HG02870 (cell line): ENCODE results near the gene TNRC6C.

Source experiments
- ATAC-seq: cut with Tn5 transposase; IDR thresholded peaks from one replicate; pipeline ENCODE4 v1.9.1; 2021; ENCODE audit warnings: mild to moderate bottlenecking, moderate library complexity; ENCODE audit not compliant: unreplicated experiment

The TNRC6C gene

DNA sequence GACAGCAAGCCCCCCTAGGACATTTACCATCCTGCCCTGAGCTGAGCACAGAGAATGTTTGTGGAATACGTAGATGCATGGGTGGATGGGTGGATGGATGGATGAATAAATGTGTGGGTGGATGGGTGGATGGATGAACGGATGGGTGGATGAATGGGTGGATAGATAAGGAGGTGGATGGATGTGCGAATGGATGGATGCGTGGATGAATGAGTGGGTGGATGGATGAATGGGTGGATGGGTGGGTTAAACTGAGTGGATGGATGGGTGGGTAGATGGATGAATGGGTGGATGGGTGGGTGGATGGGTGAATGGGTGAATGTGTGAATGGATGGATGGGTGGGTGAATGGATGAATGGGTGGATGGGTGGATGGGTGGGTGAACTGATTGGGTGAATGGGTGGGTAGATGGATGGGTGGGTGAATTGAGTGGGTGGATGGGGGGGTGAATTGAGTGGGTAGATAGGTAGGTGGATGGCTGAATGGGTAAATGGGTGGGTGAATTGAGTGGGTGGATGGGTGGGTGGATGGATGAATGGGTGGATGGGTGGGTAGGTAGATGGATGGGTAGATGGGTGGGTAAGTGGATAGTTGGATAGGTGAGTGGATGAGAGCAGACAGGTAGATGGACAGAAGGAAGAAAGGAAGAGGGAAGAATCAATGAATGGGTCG, 164.9 kb downstream of the TNRC6C start:
- ATAC-seq = no peak

DNA sequence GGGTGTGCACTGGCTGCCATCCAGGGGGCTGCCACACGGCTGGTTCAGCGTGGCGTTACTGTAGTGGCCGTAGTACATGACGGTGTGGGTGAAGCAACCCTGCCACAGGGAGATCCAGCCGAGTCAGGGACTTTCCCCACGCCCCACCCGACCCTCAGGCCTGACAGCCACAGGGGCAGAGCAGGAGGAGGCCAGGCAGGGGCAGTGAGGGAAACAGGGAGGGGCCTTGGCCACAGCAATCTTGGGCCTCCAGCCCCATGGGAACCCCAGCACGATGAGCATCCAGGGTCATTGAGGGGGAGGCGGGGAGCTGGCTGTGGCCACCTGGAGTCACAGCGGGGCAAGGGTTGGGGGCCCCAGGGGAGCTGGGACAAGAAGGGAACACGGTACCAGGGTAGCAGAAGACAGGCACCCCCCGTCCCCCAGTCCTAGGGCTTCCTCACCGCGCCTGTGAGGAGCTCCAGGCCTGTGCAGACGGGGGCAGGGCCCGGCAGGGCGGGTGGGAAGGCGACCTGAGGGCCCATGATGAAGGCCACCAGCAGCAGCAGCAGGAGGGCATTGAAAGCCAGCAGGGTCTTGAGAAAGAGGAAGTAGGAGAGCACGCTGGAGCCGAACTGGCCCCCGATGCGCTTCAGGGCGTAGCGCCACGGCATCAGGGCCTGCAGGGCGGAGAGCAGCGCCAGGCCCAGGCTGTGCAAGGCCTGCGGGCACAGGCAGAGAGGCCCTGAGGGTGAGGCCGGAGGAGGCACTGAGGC, 165.8 kb downstream of the TNRC6C start:
- peak; percentile 32 for ATAC-seq

DNA sequence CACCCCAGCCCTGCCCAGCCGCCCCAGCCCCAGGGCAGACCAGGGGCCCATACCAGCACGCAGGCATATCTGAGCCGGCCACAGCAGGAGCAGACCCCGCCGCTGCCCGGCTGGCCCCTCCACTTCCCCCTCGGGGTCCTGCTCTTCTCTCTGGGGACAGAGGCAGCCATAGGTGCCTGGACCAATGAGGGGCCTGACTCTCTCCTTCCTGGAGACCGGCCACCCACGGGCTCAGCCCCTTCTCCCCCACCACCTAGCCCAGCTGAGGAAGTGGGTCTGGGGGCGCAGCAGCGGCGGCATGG, 166.3 kb downstream of the TNRC6C start:
- no peak for ATAC-seq

DNA sequence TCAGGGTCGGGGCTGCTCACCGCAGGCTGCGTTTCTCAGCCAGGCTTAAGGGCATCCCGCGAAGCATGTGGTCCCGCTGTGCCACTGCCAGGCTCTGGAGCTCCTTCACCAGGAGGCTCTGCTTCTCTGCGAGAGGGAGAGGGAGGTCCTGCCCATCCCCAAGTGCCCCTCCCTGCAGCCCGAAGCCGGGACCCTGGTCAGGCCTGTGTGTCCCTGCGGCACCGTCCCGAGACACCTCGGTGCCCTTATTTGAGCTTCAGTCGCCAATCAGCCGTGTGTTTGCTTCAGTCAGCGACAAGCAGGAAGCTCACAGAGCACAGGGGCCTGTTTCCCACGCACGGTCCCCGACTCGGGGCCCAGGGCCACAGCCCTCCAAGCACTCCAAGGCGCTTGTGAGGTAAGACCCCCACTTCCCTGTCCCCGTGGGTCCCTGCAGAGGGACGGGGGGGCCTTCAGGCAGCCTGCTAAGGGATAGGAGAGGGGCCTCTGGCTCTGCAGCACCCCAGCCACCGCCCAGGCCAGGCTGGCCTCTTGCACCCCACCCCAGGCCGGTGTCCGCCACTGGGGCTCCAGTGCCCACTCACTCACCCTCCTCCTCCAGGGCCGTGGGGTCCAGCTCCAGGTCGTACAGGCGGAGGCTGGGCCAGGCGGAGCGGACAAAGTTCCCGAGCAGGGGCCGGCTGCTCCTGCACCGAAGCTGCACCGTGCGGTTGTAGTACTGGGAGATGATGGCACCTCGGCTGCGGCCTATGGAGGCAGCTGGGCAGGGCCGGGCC, 166.8 kb downstream of the TNRC6C start:
- no peak for ATAC-seq

DNA sequence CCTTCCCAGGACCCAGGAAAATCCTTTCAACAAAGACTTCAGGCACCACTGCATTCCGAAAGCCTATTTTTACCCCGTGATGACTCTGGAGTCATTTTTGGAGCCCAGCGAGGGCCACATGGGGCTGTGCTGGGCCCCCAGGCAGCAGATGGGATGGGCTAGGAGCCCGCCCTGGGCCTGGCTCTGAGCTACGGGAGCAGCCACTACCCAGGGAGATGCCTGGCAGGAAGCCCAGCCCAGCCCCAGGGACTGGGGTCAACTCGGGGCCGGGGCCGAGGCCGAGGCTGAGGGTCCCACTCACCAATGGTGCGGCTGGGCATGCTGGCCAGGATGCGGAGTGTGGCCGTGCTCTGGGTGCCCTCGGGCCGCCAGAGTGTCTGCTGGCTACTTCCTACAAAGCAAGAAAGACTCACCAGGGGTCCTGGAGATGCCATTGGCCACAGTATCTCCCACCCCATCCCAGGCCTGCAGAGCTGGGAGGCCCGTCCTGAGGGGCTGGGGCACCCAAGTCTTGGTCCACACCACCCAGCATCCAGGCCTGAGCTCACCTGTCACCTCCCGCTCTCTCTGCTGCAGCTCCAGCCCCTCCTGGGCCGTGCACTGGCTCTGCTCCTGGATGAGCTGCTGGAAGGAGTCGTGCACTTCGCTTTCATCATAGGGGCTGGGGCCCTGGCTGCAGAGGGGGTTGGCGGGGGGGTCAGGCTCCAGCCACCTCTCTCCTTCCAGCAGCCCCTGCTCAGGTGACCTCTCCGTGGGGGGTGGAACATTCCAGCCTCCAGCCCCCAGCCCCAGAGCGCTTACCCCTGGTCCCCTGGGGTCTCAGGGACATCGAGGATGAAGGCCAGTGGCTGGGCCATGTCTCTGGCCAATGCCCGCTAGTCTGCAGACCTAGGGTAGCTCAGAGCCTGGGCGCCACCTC, 167.7 kb downstream of the TNRC6C start:
- ATAC-seq = no peak

DNA sequence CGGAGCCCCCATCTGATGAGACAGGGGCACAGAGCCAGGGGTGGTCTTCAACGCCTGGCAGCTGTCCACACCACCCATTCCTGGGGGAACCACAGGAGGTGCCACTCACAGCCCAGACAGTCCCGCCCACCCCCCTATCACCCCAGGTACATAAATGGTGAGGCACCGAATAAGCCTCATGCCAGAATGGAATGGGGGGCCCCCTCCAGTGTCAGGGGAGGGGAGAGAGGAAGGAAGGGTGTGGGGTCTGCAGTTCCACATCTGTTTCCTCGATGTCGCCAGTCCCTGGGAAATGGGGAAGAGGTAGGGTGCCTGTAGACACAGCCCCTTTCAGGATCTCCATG, 168.4 kb downstream of the TNRC6C start:
- ATAC-seq = no peak

DNA sequence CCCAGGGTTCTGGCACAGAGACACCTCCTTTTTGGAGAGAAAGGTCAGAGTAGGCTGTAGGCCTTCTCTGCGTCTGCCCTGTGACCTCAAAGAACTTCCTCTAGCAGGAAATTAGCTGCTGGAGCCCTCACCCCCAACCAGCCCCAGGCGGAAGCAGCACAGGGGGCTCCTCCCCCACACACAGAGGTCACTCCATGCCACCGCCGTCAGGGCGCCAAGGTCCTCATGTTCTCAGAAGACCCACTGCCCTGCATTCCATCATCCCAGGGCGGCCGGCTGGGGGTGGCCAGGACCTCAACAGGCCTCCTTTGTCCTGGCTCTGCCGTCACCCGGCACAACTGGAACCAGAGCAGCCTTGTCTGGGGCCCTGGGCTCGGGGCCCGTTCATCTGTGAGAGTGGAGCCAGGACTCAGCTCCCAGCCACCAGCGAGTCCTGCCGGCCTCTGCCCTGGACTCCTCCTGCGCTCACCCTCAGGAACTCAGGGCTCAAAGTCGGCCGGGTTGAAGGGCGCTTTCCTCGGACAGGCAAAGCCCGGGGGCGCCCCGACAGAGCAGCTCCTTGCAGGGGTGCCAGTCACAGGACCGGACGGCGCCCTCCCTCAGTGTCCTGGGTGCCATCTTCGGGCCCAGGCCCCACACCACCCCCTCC, 168.9 kb downstream of the TNRC6C start:
- ATAC-seq = no peak

DNA sequence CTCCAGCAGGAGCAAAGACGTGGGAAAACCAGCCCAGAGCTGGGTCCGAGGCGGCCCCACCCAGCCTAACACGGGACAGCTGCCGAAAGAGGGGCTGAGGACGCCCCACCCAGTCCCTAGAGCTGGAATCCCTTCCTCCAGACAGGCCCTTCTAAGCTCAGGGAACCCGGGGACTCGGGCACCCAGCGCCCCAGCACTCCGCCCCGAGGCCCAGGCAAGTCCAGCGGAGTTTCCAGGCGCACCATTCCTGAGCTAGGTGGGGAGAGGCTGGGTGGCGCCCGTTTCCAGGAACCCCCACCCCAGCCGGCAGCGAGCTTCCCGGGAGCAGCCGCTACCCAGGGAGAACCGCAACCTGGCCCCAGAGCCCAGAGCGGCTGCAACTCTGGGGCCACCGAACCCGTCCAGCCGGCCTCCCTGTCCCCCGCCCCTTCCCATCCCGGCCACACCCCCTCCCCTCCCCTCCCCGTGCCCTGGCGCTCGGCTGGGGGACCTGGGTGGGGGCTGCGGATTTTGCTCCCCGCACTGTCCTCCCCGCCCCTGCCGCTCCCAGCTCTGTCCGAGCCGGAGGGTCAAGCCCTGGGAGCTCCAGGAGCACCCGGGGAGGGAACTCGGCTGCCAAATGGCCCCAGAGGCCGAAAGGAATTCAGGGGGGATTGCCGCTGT, 169.5 kb downstream of the TNRC6C start:
- no peak for ATAC-seq

DNA sequence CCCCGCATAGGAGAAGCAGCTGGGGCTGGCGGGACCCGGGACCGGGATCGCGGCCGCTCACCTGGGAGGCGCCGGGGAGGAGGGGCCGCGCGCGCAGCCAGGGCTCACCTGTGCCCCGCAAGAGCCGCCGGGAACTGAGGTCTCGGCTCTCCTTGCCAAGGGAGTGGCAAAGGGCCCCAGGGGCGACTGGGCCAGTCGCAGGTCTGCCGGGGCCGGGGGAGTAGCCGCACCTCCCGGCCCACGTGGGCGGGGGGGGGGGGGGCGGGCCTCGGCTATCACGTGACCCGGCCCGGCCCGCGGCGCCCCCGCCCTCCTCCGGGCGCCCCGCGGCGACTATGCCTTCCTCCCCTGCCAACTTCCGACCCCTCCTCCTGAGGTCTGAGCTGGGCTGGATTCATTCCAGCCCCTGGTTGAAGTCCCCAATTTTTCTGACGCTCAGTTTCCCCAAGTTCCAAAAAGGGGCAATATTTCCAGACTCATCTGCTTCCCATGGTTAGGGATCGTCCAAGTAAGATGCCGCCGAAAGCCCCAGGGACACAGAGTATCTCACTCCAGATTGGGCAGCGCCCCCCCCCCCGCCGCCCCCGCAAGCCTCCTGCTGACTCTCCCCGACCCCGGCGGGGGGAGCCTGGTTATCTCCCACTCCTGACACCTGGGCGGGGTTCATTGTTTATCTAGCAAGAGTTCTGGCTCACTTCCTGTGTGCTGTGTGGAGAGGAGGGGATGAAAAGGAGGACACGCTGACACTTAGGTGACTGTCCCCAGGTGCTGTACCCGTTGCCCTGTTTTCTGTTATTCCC, 170.2 kb downstream of the TNRC6C start, which contains the start of gene TMC6:
Gene TMC6 (minus strand): TSS at position 205 of the 800 bp plus-strand sequence. CDS start 1,923 bp downstream, outside the sequence.
- no peak for ATAC-seq

DNA sequence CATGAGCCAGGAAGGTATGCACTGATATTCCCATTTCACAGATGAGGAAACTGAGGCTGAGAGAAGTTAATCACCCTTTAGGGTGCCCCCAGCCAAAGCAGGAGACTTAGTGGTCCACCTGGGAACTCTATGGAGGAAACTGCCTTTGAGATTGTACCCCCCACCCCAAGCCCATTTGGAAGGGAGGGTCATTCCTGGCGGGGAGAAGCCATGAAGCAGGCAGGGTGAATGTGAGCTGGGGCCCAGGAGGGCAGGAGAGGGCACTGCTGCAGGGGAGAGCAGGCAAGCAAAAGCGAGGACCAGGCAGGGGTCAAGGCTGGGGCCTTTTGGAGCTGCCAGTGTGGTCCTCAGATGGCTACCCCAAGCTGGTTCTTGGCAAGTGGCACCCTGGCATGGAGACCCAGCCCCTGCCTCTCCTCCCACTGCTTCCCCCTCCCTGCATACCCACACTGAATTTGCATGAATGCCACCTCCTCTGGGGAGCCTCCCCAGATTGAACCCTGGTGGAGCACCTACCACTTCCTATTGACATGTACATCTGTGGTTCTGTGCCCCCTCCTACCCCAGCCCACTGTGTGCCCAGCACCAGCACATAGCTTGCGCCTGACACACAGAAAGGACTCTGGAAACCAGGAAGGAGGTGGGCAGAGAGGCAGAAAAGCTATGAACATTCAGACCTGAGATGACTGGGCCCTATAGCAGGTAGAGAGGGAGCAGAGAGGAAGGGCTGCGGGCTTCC, 171.0 kb downstream of the TNRC6C start:
- ATAC-seq = no peak

DNA sequence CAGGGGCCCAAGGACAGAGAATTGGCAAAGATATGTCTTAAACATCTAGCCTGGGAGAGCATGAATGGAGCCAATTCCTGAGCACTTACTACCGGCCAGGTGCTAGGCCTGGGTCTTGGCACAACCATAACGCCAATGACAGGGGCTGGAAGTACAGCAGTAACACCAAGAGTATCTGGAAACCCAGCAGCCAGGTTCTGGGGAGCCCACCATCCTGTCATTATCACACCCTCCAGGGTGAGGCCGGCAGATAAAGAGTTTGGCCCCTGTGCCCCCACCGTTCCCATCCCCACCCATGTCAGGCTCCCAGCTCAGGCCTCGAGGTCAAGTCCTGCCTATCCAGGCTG, 171.6 kb downstream of the TNRC6C start:
- ATAC-seq = no peak

DNA sequence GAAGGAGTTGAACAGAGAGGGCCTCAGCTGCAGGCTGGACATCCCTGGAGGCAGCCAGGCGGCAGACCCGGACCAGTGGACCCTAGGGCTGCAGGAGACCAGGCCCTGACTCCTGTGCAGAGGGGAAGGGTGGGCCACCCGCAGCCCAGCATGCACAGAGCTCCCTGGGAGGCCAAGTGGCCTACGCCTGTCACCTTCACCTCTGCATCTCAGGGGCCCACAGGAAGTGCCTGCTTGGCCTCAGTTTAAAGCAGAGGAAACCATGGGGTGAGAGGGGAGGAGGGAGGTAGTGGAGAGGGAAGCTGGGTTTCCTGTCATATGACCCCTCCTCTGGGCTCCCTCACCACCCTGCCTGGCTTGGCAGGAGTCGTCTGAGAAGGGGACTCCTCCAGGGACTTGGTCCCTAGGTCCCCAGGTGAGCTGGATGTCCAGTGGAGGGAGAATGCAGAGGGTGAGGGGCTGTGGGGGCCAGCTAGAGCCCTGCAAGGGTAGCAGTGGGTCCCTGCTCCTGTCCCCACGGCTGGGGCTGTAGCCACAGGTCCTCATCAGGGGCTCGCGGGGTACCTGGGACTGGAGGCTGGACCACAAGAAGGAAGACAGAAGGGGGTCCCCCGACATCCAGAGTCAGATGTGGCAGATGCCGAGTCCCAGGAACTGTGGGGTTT, 172.1 kb downstream of the TNRC6C start, which contains the start of gene TMC8:
Gene TMC8 (plus strand): TSS at position 335 of the 665 bp plus-strand sequence. CDS start 818 bp downstream, outside the sequence.
- ATAC-seq = no peak

DNA sequence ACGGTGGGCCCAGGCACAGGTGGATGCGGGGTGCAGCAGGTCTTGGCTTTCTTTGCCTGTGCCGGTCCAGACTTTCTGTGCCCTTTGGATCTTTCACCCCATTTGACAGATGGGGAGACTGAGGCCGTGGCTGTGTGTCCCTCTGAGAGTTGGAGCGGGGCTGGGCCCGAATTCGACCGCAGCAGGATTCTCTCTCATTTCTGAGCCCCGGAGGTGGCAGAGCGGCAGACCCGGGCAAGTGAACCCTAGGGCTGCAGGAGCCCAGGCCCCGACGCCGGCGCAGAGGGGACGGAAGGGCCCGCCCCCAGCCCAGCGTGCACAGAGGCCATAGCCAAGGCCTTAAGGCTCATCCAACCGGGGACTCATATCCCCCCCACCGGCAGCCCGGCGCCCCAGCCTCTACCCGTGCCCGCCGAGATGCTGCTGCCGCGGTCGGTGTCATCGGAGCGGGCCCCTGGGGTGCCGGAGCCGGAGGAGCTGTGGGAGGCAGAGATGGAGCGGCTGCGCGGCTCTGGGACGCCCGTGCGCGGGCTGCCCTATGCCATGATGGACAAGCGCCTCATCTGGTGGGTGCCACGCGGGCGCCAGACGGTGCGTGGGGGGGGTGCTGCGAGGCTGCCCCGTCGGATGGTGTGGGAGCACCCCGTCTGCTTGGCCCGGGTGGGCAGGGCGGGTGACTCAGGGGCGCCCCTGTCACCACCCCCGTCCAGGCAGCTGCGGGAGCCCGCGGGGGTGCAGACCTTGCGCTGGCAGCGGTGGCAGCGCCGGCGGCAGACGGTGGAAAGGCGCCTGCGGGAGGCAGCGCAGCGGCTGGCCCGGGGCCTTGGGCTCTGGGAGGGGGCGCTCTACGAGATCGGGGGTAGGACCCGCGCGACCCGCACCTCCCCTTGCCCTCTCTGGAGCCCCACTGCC, 172.9 kb downstream of the TNRC6C start:
- ATAC-seq = no peak

DNA sequence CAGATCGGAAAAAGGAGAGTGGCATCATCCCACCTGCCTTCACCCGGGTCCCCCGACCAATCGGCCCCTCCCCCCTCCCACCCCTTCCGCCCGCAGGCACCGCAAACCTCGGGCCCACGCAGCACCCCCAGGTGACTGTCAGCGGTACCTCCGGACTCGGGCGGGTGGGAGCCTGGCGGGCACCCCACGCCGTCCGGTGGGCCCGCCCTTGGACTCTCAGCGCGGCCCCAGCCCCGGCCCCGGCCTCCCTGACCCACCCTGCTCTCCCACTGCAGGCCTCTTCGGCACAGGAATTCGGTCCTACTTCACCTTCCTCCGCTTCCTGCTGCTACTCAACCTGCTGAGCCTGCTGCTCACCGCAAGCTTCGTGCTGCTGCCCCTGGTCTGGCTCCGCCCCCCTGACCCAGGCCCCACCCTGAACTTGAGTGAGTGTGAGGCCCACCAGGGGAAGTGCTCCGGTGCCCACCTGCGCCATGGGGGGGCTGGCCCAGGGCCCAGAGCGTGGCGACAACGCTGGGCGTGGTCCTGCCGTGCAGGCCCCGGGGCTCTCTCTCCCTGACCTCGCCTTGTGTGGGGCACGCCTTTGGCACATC, 173.7 kb downstream of the TNRC6C start:
- ATAC-seq = no peak

DNA sequence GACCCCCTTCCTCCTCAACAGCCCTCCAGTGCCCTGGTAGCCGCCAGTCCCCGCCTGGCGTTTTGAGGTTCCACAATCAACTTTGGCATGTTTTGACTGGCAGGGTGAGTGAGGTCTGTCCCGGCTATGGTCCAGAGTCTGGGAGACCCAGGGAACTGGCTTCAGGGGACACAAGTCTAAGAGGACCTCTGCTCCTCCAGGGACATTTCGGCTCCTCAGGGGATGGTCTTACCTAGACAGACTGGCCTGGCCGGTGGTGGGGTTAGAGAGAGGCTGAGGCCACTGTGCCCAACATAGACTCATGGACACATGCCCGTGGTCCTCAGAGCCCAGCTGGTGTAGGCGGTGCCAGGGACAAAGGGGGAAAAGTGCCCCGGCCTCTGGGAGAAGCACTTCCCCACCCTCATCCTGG, 174.3 kb downstream of the TNRC6C start:
- ATAC-seq = no peak

DNA sequence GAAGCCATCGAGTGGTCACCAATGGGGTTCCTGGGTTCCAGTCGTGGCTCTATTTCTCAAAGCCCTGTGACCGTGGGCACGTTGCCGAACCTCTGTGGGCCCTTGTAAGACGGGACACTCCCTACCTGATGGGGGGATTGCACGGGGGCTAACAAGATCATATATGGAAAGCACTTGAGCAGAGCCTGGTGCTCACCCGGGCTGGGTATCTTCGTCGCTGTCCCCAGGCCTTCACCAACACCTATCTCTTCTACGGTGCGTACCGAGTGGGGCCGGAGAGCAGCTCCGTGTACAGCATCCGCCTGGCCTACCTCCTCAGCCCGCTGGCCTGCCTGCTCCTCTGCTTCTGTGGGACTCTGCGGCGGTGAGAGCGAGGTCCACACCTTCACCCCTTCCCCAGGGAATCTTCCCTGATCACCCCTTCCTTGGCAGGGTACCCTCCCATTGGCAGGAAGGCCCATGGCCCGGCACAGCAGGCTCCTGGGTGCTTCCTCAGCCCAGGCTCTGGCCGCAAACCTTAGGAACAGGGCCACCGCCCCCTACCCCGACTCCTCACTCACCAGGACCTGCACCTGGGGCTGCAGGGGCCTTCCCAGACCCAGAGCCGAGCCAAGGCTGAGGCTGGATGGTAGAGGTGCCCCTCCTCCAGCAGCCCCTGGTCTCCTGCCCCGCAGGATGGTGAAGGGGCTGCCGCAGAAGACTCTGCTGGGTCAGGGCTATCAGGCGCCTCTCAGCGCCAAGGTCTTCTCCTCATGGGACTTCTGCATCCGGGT, 174.9 kb downstream of the TNRC6C start:
- no peak for ATAC-seq
